HG03135 (cell line): Measurements from ENCODE around the gene PDC.
"Not testable (repeated sequence)": the region's sequence is repeated elsewhere in the genome, so short reads cannot be mapped to it uniquely, and the experiment has no call there.

Experiments used
- ATAC-seq: cut with Tn5 transposase; IDR thresholded peaks from one replicate; pipeline ENCODE4 v1.9.1; 2021; ENCODE audit warnings: mild to moderate bottlenecking, moderate library complexity; ENCODE audit not compliant: unreplicated experiment

PDC gene

DNA sequence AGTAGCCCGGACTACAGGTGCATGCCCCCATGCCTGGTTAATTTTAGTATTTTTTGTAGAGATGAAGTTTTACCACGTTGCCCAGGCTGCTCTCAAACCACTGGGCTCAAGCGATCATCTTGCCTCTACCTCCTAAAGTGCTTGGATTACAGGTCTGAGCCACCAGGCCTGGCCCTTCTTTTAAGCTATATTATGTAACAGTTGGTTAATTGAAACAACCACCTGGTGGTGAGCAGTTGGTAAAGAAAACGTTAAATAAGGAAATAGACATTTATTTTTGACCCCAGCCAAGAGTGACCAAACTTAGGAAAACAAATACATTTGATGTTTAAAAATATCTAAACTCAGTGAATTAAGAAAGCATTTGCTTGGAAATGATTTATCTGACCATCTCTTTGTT, 12.1 kb upstream of the PDC start:
- no peak for ATAC-seq

DNA sequence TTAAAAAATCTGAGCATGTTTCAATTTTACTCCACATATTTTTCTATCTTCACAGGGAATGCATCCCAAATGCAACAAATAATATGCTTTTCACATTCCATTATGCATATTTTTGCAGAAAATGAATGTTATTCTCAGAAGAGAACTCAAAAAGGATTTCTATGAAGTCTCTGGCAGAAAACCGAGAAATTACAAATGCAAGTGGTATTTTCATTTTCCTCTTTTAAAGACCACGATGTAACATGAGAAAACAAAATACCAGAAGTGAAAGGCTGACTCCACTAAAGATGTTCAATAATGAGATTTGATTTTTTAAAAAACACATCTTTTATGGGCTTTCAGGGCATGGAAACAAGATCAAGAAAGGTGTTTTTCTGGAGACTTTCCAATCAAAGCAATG, 5.0 kb upstream of the PDC start:
- no peak for ATAC-seq

DNA sequence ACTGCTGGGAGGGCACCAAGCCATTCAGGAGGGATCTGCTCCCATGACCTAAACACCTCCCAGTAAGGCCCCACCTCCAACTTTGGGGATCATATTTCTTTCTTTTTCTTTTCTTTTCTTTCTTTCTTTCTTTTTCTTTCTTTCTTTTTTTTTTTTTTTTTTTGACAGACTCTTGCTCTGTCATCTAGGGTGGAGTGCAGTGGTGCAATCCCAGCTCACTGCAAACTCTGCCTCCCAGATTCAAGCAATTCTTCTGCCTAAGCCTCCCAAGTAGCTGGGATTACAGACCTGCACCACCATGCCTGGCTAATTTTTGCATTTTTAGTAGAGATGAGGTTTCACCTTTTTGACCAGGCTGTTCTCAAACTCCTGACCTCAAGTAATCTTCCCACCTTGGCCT, 4.6 kb upstream of the PDC start:
- not testable (repeated sequence) for ATAC-seq

DNA sequence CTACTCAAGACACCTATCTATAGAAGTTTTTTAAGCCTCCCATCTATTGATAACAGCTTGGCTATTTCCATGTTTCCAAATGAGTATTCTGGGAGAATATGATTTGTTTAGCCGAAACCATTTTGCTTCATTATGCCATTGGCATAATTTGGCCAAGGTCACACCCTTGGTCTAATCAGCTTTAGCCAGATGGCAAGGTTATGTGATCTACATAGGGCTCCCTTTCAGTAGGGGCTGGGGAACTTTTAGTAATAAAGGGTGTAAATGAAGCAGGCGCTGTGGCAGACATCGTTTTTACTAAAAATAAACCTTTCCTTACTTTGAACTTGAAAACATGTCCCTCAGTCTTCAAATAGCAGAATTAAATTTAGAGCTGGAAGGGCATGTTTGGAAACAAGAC, 3.0 kb upstream of the PDC start:
- no peak for ATAC-seq

DNA sequence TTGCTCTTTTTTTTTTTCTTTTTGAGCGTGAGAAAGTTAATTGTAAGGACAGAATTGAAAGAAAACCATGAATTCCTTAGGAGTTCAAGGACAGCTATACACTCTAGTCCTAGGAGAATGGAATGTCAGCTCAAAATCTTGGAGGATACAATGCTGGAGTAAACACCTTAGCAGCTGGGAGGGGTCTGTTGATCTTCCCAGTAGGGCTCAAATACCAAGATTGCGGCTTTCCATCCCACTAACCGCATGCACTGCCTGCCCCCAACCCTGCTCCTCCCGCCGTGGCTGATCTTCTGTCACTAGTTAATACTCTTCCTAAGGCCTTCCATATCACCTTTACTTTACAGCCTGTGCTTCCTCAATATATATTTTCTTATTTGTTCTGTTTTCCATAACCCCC, 2.6 kb upstream of the PDC start:
- ATAC-seq, result no peak

GRCh38 chr1:186459161-186459560, 1.8 kb downstream of the PDC start:
- not testable (repeated sequence) for ATAC-seq

GRCh38 chr1:186456729-186457255, 4.1 kb downstream of the PDC start:
- ATAC-seq, result no peak

DNA sequence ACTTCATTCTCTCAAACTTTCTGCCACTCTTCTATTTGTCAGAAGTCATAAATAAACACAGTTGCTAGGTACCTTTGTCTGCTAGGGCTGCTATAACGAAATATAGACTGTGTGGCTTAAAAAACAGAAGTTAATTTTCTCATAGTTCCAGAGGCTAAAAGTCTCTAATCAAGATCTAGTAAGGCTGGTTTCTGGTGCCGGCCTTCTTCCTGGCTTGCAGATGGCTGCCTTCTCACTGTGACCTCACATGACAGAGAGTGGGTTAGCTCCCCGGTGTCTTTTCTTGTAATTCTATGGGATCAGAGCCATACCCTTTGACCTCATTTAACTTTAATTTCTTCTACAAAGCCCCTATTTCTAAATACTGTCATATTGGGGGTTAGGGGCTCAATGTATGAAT, 5.9 kb downstream of the PDC start:
- ATAC-seq, result no peak

GRCh38 chr1:186446152-186446551, 14.8 kb downstream of the PDC start:
- no peak for ATAC-seq

DNA sequence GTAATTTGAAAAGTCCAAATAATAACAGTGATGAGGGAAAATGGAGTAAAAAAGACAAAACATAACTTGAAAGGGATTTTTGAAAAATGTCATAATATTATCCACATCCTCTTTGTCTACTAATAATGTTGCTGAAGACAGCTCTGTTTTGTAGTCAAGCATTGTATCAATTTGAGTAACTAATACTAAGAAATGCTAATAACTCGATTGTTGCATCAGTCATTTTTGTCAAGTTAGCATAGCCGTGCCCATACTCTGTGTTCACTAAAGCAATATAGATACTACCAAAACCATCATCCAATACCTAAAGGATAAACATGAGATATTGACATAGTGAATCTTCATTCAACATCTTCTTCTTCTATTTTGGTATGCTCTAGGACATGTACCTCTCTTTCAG, 17.3 kb downstream of the PDC start:
- ATAC-seq, result peak; percentile 53

- no peak for ATAC-seq
Observed at GRCh38 chr1:186442651-186443375, 18.1 kb downstream of the PDC start.

GRCh38 chr1:186440584-186440983, 20.3 kb downstream of the PDC start:
- no peak for ATAC-seq

GRCh38 chr1:186438567-186438966, 22.3 kb downstream of the PDC start:
- no peak for ATAC-seq

DNA sequence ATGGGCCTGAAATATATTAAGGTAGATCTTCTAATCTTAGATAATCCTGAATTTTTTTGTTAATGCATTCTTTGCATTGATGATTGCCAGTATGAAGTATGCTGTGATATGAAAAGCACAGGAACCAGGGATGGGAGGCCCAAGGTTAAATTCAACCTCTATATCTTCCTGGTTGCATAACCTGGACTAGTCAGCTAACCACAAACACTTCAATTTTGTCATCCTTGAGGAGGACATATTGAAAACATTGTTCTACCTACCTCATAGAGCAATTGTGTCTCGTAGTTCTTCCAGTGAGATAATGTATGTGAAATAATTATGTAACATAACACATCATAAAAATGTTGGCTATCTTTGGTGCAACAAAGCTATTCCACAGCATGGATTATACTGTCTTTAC, 25.6 kb downstream of the PDC start:
- ATAC-seq, result no peak

DNA sequence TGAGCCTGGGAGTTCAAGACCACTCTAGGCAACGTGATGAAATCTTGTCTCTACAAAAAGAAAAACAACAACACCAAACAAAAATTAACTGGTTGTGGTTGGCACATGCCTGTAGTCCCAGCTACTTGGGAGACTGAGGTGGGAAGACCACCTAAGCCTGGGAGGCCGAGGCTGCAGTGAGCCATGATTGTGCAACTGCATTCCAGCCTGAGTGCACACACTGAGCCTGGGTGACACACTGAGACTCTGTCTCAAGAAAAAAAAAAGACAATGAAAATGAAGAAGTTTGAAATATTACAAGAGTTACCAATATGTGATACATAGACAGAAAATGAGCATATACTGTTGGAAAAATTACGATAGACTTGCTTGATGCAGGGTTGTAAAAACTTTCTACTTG, 31.9 kb downstream of the PDC start:
- no peak for ATAC-seq

- no peak for ATAC-seq
Observed at GRCh38 chr1:186426118-186426517, 34.8 kb downstream of the PDC start.

GRCh38 chr1:186424539-186424938, 36.4 kb downstream of the PDC start:
- no peak for ATAC-seq

- no peak for ATAC-seq
Observed at GRCh38 chr1:186421446-186421845, 39.5 kb downstream of the PDC start.

DNA sequence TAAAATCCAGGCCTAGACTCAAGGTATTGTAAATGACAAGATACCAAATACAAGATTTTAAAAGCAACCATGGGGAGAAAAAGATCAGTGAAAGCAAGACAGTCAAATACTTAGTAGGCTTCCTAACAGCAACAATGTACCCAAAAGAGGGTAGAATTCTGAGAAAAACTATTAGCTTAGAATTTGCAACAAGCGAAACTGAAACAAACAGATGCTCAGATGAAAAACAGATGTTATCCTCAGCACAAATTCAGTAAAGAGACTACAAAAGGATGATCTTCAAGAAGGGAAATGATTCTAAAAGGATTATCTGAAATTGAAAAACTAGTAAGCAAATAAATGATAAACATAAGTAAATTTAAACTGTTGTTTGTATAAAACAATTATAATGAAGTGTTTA, 40.0 kb downstream of the PDC start:
- no peak for ATAC-seq

DNA sequence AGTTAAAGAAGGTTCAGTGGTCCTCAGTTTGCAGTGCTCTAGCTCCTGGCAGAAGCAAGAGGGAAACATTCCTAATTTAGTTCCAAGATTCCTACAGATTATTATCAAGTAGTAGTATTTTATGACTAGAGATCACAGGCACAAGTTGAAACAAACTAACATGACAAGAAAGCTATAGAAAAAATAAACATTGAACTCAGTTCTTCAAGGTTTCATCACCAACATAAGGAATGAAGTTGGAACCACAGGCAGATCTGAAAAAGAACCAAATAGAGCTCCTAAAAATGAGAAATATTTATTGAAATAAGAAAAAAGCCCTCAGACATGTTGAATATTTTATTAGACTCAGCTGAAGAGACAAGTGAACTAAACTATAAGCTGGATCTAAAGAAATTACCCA, 40.6 kb downstream of the PDC start:
- no peak for ATAC-seq

- ATAC-seq, result no peak
Observed at GRCh38 chr1:186418503-186418902, 42.4 kb downstream of the PDC start.

- no peak for ATAC-seq
Observed at GRCh38 chr1:186413319-186413718, 47.6 kb downstream of the PDC start.

DNA sequence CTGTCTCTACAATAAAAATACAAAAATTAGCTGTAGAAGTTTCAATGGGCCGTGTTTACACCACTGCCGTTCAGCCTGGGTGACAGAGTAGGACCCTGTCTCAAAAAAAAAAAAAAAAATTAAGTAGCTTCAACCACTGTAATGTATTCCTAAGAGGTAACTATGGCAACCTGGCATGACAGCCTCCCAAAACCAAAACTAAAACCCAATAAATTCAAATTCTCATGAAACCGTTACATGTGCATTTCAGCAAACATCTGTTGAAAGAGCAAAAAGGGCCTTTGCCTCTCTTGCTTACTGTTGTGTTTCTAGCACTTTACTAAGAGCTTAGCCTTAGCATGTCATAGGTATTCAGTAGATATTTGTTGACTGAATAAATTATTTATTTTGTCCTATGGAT, 51.8 kb downstream of the PDC start:
- peak; percentile 77 for ATAC-seq
